Endometrium (tissue), 2 donors: ENCODE measurements around the gene SATB2.

Experiments
- FAIRE-seq: peaks from 2 replicates; lab custom pipeline; 2012; peaks lifted over from hg19 to GRCh38; lab: Jason Lieb, UNC
- donor health status: control.
- donor health status: control.

Gene SATB2

GRCh38 chr2:199452260-199452990 is 5.3 kb downstream of the SATB2 start:
- no peak for FAIRE-seq

- no peak for FAIRE-seq
Measured at GRCh38 chr2:199449956-199450355, 7.8 kb downstream of the SATB2 start.

- no peak for FAIRE-seq
Measured at GRCh38 chr2:199449455-199449854, 8.3 kb downstream of the SATB2 start.

- FAIRE-seq: no peak
Measured at GRCh38 chr2:199446996-199447576, 10.7 kb downstream of the SATB2 start.

GRCh38 chr2:199444749-199445148 is 13.0 kb downstream of the SATB2 start:
- FAIRE-seq: no peak

GRCh38 chr2:199443589-199444130 is 14.1 kb downstream of the SATB2 start:
- no peak for FAIRE-seq

- FAIRE-seq: no peak
Measured at GRCh38 chr2:199442173-199442572, 15.6 kb downstream of the SATB2 start.

- no peak for FAIRE-seq
Measured at GRCh38 chr2:199441759-199442158, 16.0 kb downstream of the SATB2 start.

- no peak for FAIRE-seq
Measured at GRCh38 chr2:199440118-199440517, 17.6 kb downstream of the SATB2 start.

GRCh38 chr2:199439542-199439941 is 18.2 kb downstream of the SATB2 start:
- FAIRE-seq: no peak

GRCh38 chr2:199439066-199439465 is 18.7 kb downstream of the SATB2 start:
- no peak for FAIRE-seq

- FAIRE-seq: no peak
Measured at GRCh38 chr2:199434555-199434954, 23.2 kb downstream of the SATB2 start.

GRCh38 chr2:199433204-199433832 is 24.4 kb downstream of the SATB2 start:
- no peak for FAIRE-seq

GRCh38 chr2:199431746-199432213 is 26.0 kb downstream of the SATB2 start:
- no peak for FAIRE-seq

GRCh38 chr2:199430214-199430613 is 27.5 kb downstream of the SATB2 start:
- FAIRE-seq: no peak

GRCh38 chr2:199428291-199428690 is 29.4 kb downstream of the SATB2 start:
- FAIRE-seq: no peak

GRCh38 chr2:199424160-199424559 is 33.6 kb downstream of the SATB2 start:
- FAIRE-seq: no peak

- no peak for FAIRE-seq
Measured at GRCh38 chr2:199419428-199419827, 38.3 kb downstream of the SATB2 start.

- FAIRE-seq: no peak
Measured at GRCh38 chr2:199414465-199414864, 43.3 kb downstream of the SATB2 start.

GRCh38 chr2:199414001-199414400 is 43.7 kb downstream of the SATB2 start:
- FAIRE-seq: no peak

GRCh38 chr2:199409759-199410529 is 47.8 kb downstream of the SATB2 start:
- FAIRE-seq: no peak

GRCh38 chr2:199407421-199407820 is 50.3 kb downstream of the SATB2 start:
- no peak for FAIRE-seq
